HEK293T (cell line): Measurements from ENCODE around the gene ATP5MK.

ENCODE experiments used
- BHLHE40 ChIP-seq: fragments of 450-650 bp; IDR thresholded peaks from 2 replicates; pipeline ENCODE4 v1.6.1; 2016; ENCODE audit warnings: mild to moderate bottlenecking, moderate library complexity, borderline replicate concordance
- FOXA1 ChIP-seq: fragments of 450-650 bp; IDR thresholded peaks from 2 replicates; pipeline ENCODE4 v1.6.1; 2016; ENCODE audit warnings: mild to moderate bottlenecking
- HDGF ChIP-seq: fragments of 450-650 bp; IDR thresholded peaks from 2 replicates; pipeline ENCODE4 v1.6.1; 2017; ENCODE audit warnings: antibody characterized with exemption, borderline replicate concordance
- NFRKB ChIP-seq: fragments of 450-650 bp; IDR thresholded peaks from 2 replicates; pipeline ENCODE4 v1.6.1; 2016; ENCODE audit warnings: mild to moderate bottlenecking, moderate library complexity
- SP1 ChIP-seq: fragments of 450-650 bp; IDR thresholded peaks from 2 replicates; pipeline ENCODE4 v1.6.1; 2017
- SUZ12 ChIP-seq: fragments of 450-650 bp; IDR thresholded peaks from 2 replicates; pipeline ENCODE4 v1.6.1; 2016; ENCODE audit warnings: mild to moderate bottlenecking
- TARDBP ChIP-seq: fragments of 450-650 bp; IDR thresholded peaks from 2 replicates; pipeline ENCODE4 v1.6.1; 2016
- TF ChIP-seq, protein P1 (sequence below): fragments of 450-650 bp; IDR thresholded peaks from 2 replicates; pipeline ENCODE4 v1.6.1; 2016

- TF ChIP-seq SUZ12: no peak
- TF ChIP-seq BHLHE40: no peak
- no peak for TF ChIP-seq FOXA1
- TF ChIP-seq SP1: no peak
- no peak for TF ChIP-seq HDGF
- no peak for TF ChIP-seq NFRKB
- TF ChIP-seq TARDBP: no peak
- TF ChIP-seq, protein P1, sequence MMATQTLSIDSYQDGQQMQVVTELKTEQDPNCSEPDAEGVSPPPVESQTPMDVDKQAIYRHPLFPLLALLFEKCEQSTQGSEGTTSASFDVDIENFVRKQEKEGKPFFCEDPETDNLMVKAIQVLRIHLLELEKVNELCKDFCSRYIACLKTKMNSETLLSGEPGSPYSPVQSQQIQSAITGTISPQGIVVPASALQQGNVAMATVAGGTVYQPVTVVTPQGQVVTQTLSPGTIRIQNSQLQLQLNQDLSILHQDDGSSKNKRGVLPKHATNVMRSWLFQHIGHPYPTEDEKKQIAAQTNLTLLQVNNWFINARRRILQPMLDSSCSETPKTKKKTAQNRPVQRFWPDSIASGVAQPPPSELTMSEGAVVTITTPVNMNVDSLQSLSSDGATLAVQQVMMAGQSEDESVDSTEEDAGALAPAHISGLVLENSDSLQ: no peak
Measured at GRCh38 chr10:103382769-103383168, 13.5 kb downstream of the ATP5MK start.
